GM19455 (cell line): ENCODE data around the gene LMNTD2.
A peak's percentile ranks its signal among the peaks of the same experiment; 100 is the strongest.

Experiments
- ATAC-seq: cut with Tn5 transposase; IDR thresholded peaks from one replicate; pipeline ENCODE4 v1.9.1; 2021; ENCODE audit not compliant: unreplicated experiment

The LMNTD2 gene

DNA sequence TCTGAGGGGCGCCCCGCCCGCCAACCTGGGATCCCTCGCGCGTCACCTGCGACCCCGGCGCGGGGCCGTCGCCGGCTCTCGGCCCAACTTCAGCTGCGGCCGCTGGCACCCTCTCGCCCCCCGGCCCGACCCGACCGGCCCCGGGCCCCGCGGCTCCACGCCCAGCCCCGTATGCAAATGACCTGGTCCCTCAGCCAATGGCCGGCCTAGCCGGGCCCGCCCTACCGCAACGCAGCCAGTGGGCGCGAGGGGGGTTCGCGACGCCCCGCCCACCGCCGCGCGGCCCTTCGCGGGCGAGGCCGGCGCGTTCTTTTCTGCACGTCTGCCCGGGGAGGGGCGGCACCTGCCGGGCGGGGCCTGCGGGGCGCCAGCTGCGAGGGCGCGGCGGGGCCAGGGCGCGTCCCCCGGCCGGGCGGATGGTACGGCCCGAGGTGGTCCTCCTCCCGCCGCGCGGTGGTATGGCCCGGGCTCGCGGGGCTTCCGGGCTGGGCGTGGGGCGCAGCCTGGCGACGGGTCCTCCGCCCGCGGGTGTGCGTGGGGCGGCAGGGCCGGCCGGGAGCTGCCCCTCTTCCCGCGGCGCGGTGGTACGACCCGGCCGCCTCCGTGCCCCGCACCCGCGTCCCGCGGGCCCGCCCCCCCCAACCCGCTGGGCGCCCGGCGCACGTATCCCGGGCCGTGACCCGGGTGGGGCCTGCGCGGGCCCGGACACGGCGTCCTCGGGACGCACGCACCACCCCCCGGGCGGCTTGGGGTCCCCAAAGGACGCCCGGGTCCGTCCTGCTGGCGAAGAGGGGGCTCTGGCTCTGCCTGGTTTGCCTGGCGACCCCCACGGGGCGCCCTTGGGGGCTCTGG lies 8.0 kb upstream of the LMNTD2 start:
- peak; percentile 76 for ATAC-seq

DNA sequence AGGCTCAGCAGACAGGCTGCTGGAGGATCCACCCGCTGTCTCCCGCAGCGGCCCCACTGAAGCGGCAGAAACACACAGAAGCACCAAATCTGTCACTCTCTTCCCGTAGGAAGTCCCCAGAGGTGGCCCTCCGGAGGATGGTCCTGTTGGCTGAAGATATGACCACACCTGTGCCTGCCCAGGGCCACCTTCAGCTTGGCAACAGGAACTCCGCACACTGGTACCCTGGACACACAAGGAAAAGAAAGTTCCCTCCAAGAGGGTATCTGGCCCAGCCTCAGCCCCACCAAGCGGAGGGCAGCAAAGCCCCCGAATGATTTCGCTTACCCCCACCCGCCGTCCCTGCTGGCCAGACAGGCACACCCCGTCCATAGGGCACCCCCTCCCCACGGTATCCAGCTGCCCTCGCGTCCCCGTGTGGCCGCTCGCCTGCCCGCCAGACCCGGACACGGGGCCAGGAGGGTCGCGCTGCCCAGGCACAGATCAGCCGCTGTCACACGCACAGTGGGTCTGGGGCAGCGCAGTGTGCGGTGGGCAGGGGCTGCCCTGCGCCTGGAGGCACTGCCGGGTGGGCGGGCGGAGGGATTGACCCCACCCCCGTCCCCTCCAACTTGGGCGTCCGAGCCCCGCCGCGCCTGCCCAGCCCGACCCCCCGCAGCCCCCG lies 7.2 kb upstream of the LMNTD2 start:
- ATAC-seq, result no peak

DNA sequence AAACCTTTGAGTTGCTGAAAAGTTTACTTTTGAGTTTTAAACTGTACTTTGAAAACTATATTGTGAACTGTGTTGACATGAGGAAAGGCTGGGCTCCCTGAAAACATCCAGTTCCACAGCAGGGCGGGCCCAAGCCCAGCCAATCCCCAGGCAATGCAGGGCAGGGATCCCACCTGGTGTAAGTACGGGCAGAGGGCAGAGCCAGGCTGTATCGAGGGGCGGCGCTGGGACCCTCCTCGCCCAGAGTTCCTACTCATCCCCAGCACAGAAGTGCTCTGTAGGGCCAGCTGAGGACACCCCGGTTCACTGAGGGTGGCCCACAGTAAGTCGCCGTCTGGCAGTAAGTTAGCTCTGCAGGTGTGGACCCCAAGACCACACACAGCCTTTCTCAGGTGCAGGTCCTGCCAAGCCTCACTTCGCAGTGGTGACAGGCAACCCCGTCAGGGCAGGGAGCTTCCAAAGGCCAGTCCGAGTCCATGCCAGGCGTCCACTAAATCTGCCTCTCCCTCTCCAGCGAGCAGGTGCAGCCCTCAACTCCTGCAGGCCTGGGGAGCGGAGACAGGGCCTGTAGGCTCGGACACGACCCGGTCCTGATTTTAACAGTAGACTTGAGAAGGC lies 6.6 kb upstream of the LMNTD2 start:
- no peak for ATAC-seq

DNA sequence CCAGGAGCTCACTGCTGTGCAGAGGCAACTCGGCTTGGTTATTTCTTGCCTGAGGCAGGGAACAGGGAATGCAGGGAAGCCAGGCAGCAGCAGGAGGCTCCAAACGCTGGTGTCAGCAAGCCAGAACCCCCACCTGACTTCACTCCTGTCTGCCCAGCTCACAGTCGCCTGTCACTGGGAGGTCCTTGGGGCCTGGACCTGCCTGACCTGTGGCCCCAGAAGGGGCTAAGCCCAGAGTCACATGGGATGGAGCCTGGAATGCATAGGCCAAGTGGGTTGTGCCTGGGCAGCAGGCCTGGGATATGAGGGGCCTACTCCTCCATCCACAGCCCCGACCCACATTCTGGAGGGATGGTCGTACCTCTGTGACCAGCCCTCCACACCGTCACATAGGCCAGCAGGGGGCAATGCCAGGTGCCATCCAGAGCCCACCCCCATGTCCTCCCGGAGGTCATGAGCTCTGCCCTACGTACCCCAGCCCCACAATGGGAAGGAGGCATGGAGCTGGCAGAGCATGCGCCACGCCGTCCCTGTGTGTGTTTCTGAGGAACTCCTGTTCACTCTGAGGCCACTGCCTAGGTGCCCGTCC lies 5.5 kb upstream of the LMNTD2 start:
- ATAC-seq, result no peak

DNA sequence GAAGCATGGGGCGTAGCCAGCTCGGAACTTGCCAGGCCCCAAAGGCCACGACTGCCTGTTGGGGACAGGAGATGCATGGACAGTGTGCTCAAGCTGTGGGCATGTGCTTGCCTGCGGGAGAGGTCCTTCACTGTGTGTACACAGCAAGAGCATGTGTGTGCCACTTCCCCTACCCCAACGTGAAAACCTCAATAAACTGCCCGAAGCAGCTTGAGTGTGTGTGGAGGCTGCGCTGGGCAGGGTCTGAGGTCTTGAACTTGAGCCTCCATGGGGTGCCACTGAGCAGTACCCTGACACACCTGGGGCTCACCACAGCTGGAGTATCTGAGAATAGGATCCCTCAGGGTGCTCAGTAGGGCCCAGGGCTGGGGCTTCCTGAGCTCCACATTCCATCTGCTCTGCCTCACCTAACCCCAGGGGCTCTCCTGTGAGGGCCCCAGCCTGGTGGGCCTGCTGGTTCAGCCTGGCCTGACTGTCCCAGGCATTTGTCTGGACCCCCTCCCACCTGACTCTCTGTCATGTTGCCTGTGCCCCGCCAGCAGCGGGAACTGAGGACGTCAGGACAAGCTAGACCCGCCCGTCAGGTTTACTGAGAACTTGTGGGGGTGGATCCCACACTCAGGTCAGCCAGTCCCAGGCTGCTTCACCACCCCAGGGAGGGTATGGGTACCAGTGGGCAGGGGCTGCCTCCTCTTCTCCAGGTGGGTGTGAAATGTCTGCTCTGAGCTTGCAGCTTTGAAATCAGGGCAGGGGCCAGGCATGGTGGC lies 3.5 kb upstream of the LMNTD2 start:
- no peak for ATAC-seq

DNA sequence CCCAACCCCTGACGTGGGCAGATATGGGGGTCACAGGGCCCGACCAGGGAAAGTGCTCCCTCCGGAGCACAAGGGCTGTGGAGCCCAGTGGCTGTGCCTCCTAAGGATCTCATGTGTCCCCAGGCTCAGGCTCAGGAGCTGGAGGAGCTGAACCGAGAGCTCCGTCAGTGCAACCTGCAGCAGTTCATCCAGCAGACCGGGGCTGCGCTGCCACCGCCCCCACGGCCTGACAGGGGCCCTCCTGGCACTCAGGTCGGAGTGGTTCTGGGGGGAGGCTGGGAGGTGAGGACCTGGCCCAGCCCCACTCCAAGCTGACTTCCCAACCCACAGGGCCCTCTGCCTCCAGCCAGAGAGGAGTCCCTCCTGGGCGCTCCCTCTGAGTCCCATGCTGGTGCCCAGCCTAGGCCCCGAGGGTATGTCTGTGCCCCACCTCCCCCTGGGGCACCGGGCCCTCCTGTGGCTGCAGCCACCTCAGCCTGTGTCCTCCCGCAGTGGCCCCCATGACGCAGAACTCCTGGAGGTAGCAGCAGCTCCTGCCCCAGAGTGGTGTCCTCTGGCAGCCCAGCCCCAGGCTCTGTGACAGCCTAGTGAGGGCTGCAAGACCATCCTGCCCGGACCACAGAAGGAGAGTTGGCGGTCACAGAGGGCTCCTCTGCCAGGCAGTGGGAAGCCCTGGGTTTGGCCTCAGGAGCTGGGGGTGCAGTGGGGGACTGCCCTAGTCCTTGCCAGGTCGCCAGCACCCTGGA lies 2.7 kb upstream of the LMNTD2 start:
- ATAC-seq, result no peak

DNA sequence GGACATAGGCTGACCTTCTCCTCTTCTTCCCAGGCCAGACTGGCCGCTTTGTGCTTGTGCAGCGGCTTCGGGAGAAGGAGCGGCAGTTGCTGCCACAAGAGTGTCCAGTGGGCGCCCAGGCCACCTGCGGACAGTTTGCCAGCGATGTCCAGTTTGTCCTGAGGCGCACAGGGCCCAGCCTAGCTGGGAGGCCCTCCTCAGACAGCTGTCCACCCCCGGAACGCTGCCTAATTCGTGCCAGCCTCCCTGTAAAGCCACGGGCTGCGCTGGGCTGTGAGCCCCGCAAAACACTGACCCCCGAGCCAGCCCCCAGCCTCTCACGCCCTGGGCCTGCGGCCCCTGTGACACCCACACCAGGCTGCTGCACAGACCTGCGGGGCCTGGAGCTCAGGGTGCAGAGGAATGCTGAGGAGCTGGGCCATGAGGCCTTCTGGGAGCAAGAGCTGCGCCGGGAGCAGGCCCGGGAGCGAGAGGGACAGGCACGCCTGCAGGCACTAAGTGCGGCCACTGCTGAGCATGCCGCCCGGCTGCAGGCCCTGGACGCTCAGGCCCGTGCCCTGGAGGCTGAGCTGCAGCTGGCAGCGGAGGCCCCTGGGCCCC lies 1.6 kb upstream of the LMNTD2 start:
- no peak for ATAC-seq

DNA sequence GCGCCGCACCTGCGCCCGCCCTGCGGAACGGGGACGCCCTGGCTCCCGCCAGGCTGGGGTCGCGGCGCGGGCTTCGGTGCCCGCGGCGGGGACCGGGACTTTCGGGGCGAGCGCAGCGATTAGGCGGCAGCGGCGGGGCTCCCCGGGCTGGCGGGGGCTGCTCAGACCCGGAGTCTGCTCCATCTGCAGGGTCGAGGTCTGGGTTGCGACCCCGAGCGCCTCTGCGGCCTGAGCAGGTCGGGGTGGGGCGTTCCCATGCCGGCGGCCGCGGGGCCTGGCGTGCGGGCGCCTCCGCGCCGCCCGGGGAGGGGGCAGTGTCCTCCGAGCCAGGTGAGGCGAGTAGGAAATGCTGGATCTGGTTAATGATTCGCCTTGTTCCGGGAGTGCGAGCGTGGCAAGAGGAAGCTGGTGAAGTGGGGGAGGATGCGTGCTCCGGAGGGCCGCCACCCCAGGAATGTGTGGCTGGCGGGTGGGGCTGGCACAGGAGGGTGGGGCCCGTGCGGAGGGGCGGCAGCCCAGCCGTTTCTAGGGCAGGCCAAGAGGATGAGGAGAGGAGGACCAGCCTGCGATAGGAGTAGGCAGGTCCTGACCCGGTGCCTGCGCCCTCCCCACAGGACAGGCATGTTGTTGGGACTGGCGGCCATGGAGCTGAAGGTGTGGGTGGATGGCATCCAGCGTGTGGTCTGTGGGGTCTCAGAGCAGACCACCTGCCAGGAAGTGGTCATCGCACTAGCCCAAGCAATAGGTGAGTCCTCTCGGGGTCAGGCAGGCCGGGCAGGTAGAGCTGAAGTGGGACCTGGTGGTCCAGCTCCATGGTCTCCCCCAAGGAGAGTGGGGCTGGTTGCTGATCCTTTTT lies 838 bp upstream of the LMNTD2 start:
- peak; percentile 39 for ATAC-seq

DNA sequence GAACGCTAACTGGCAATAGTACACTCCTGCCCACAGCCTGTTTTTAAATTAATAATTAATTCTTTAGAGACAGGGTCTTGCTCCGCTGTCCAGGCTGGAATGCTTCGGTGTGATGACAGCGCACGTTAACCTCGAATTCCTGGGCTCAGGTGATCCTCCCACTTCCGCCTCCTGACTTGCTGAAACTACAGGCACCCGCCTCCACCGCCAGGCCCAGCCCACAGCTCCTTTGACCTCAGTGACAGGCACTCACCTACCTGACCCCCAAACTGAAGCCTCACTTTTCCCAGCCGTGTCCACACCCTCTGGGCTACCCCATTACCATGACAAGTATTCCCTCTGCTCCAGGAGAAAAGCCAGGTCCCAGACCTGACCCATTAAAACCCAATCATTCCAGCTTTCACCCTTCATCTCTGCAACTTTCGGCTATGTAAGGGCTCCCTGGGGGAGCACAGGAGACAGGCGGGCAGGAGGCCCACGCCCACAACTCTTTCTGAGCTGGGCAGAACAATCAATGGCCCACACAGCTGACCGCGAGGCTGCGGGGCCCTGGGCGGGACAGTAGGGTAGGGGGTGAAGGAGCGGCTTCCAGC lies 730 bp downstream of the LMNTD2 start:
- no peak for ATAC-seq

DNA sequence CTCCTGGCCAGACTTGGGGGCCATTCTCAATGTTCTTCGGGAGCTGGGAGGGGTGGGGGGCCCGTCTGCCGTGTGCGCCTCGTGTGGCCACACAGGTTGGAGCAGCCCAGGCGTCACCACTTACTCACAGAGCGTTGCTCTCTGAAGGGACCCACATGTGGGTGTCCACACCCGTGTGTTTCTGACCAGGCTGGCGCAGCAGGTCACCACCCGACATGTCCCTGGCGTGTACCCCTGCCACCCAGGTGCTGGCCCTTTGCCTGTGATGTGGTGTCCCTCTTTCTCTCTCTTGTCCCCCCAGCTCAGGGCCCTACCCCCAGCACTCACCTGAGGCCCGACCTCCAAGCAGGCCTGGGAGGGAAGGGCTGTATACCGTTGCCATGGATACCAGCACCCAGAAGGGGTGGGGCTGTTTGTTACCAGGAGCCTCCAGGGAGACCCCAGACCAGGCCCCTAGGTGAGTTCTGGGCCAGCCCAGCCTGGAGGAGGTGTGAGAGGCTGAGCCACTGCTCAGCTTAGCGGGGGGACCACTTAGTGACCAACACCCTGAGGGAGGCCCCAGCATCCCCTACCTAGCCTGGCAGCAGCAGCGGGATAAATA lies 1.4 kb downstream of the LMNTD2 start:
- ATAC-seq, result no peak

DNA sequence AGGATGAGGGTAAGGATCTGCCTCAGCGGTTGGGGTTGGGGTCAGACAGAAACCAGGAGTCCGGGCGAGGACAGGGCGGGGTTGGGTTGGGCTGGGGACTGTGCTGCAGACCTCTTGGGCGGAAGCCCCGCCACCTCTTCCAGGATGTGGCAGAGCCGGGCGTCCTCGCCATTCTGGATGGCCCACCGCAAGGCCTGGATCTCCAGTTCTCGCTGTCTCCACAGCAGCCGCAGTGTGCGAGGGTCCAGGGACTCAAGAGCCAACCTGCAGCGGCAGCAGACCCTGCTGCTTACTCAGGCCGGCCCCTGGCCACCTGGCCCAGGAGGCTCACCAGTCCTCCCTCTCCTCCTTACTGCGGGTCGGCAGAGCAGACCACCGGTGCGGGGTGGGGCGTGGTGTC lies 2.0 kb downstream of the LMNTD2 start:
- ATAC-seq, result no peak

DNA sequence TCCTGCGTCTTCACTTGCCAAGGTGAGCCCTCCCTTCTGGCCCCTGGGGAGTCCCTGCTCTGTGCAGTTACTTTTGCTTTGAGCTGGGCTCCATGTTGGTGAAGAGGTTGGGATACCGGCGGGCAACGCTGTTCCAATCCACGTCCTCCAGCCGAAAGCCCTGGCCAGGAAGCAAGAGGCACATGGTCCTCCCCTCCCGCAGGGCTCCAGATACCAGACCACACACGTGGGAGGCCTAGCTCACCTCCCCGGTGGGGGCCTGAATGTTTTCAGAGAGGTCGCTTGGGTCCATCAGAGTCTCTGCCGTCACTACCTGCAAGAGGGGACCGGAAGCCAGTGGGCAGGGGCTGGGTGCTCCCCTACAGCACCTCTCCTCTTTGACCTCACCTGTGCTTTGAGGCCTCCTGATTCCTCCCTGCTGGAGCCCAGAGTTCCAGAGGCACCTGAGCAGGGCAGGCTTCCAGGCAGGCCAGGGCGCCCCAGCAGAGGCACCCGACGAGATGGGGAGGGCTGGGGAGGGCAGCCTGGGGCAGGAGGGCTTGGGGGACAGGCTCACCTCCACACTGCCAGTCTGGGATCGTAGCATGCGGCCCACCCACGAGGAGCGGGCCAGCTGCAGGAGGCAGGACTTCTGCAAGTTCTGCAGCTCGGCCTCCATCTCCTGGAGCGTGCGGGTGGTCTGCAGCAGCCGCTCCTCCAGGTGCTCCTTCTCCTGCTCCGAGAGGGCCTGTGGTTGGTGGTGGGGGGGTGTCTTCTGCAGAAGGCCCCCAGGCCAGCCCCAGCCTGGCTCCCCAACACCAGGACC lies 3.0 kb downstream of the LMNTD2 start:
- ATAC-seq, result no peak

DNA sequence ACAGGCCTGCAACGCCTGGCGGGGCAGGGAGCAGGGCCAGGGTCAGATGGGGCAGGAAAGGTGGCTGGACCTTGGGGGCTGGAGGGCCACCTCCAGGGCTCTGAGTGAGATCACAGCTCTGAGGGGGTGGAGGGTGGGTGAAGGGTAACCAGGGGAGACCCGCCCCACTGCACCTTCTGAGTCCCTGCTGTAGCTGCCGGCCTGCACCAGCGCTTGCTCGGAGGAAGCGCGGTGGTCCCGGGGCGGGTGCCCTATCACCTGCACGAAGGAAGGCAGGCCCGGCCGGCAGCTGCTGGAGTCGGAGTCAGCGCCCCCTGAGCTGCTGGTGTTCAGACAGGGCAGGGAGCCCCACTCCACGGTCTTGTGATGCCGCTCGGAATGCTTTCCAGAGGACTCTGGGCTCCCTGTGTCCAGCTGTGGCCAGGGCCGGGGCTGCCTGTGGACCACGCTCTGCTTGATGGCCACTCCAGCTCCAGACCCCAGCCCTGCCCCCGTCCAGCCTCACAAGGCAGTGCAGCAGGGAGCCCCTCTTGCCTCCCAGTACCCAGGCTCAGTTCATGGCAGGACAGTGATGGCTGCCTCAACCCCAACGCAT lies 3.8 kb downstream of the LMNTD2 start:
- no peak for ATAC-seq

DNA sequence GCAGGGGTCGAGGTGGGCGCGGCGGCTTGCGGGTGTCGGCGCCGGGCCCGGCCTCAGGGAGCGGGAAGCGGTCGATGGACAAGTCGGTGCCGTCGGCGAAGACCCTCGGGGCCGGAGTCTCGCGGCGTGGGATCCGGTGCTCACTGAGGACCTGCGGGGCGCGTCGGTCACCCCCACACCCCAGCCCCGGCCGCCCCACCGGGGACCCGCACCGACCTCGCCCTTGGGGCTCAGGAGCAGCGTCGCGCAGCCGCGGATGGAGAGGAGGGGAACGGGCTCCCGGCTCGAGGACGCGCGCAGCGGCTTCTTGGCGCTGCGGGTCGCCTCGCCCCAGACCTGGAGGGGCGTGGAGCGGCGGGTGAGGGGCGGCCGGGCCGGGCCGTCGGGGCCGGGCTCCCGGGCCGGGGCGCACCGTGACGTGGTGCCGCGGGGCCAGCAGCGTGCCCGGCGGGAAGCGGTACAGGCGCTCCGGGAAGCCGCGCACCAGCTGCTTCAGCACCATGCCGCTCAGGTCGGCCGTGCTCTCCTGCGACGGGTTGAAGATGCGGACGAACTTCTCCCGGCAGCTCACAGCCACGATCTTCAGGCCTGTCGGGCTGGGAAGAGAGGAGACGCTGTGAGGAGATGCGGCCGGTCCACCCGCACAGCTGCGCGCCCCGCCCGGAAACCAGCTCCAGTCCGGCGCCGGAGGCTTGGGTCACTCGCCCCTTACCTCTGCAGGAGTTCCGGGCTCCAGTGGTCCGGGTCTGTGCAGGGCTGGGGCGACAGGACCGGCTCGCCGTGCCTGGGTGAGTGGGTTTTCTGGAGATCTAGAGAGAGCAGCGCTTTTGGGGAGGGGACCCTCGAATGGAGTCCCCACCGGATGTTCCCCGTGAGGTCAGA lies 4.5 kb downstream of the LMNTD2 start:
- ATAC-seq, result no peak

DNA sequence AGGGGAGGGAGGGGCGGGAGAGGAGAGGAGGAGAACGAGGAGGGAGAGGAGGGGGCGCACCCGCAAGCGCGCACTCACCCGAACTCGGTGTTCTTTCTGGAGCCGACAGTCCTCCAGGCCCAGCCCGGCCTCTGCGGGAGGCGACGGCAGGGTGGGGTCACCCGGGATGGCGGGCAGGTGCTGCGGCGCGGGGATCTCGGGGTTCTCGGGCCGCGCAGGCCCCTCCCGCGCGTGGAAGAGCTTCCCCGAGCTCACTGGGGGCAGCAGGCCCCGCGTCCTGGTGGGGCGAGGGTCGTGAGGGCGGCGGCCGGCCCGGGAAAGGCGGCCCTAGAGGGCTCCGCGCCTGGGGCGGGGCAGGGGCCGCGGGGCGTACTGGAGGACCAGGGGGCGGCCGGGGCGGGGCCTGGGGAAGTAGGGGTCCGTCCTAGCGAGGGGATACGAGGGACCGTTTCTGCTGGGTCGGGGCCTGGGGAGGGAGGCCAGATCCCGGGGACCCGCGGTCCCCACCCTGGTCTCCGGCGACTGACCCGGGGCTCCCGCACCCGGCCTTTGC lies 5.2 kb downstream of the LMNTD2 start:
- ATAC-seq, result no peak
